ENCODE results near the gene ACOXL.

The ACOXL gene

DNA sequence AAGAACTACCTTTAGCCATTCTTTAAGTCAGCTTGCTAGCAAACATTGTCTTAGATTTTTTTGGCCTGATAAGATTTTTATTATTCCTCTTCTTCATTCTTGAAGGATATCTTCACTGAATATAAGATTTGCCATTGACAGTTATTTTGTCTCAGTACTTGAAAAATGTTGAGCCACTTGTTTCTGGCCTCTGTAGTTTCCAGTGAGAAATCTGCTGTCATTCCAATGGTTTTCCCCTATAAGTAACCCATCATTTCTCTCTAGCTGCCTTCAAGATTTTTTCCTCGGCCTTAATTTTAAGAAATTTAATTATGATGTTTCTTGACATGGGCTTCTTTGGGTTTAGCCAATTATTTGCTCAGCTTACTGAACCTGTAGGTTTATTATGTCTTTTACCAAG, 32.6 kb downstream of the ACOXL start:
- DNase-seq: no peak

DNA sequence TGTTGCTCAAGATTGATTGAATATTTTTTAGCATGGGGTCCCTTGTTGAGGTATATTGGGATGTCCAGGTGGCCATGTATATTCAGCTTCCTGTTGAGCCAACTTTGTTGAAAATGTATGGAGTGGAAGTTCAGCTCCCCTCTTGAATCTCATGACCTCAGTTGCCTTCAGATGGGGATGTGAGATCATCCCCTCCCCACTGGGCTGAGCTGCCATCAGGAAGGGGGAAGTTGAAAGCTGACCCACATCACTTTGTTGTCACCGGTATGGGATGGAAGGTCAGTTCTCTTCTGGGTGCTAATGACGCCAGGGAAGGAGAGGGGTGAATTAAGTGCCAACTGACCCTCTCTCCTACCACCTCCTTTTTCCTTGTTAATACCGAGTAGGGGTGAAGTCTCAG, 33.9 kb downstream of the ACOXL start:
- DNase-seq: no peak

- DNase-seq: no peak
These were observed 36.2 kb downstream of the ACOXL start for GRCh38 chr2:110768591-110768990.

DNA sequence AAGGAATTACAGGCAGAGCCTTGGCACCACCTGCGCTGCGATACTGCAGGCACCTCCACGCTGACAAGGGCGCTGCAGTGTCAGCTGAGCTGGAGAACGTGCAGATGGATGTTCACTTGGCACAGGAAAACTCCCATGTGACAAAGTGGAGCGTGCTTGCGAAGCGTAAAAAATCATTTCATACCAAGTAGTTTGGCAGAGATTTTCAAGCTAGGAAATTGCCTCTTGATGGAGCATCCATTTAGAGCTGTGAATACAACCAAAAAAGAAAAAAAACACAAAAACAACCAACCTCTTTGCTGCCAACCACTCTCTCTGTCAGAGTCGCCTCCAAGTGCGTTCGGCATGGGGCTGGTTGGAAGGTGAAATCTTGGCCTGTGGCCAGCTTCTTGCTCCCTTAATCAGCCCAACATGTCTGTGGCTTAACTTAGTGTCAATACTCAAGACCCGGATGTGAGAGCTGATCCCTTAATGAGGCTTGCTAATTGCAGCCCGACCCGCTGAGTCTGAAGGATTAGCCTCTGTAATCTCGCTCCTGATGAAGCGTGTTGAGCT, 38.1 kb downstream of the ACOXL start:
- DNase-seq: peak; percentile 73

- no peak for DNase-seq
These were observed 38.6 kb downstream of the ACOXL start for GRCh38 chr2:110770959-110771431.

DNA sequence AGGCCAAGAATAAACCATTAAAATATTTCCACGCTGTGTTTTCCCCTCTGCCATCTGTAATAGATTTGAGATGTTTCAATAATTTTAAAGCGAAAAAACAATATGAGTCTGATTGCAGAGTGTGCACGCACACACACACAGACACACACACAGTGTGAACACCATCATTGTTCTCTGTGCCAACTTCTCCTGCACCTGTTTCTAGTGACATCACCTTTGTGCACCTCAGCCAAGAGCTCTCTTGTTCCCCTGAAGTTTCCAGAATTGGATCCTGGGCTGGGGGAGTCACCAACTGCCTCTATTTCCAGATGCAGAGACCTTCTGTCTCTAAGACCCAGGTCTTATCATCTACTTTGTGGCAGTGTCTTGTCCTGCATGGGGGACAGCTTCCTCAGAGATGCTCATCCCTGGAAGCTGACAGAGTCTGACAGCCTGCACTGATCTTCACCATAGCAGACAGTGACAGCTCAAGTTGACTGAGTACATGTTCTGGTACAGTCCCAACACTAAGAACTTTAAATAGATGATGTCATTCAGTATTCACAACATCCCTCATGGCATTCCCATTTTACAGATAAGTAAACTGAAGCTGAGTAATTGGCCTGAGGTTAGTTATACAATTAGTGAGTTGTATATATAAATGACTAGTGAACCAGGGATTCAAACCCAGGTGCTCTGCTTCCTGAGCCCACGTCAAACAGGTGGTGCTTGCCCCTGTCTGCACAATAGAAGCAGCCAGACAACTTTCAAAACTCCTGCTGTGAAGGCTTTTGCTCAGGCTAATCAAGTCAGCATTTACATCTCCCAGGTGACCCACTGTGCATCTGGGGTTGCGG, 39.4 kb downstream of the ACOXL start:
- DNase-seq: no peak

DNA sequence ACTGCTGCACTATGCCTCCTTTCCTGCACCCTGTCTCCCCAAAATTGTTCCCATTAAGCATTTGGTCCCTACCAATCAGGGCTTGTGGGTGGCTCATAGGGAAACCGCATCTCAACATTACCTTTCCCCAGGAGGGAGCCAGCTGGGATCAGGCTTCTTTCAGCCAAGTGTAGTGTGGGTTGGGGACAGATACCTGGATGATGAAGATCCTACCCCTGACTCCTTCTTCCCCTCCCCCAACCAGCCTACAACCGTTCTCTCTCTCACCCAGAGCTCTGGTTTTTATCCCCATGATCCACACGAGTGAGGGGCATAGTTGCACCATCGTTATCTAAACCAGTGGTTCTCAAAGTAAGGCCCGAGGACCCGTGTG, 40.0 kb downstream of the ACOXL start:
- no peak for DNase-seq

DNA sequence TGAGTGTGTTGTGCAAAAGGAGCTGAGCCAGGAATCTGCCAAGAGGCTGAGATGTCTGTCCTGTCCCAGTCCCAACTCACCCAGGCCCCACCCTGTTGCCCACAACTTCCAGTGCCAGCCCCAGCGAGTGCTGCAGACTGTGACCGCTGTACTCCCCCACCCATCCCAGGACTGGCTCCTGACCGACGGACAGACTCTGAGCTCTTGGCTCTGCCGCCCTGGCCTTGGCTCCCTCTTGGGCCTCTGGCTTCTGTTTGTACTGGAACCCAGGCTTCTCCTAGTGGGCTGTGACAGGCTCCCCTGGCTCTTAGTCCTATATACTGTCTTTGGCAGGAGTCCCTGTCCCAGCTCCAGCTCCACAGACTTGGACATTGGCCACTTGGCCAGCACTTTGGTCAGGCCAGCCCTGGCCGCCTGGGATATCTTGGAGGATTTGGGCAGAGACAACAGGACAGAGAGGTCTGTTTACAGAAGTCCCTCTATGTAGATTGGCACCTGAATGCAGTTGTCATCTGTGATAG, 41.1 kb downstream of the ACOXL start:
- no peak for DNase-seq

DNA sequence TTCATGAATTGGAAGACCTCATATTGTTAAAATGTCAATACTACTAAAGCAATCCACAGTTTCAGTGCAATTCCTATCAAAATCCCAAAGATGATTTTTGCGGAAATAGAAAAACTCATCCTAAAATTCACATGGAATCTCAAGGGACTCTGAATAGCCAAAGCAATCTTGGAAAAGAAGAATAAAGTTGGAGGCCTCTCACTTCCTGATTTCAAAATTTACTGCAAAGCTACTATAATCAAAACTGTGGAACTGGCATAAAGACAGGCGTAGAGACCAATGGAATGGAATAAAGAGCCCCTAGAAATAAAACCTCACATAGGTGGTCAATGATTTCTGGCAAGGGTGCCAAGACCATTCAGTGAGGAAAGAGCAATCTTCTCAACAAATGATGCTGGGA, 42.3 kb downstream of the ACOXL start:
- DNase-seq: no peak

GRCh38 chr2:110777531-110778311, 45.3 kb downstream of the ACOXL start:
- no peak for DNase-seq

- no peak for DNase-seq
These were observed 48.1 kb downstream of the ACOXL start for GRCh38 chr2:110780461-110780860.

- no peak for DNase-seq
These were observed 51.0 kb downstream of the ACOXL start for GRCh38 chr2:110783196-110783873.

- DNase-seq: no peak
These were observed 51.8 kb downstream of the ACOXL start for GRCh38 chr2:110784047-110784631.

DNA sequence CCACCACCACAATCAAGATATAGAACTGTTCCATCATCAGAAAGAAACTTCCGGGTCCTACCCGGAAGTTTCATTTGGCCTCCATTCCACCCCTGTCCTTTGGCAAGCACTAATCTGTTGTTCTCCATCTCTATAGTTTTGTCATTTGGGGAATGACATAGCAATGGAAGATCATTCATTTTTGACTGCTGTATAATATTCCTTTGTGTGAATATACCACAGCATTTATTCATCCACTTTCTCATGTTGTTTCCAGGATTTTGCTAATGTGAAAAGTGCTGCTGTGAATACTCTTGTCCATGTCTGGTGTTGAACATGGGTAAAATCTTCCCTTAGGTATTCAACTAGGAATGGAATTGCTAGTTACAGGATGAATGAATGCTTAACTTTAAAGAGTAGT, 53.1 kb downstream of the ACOXL start:
- DNase-seq: no peak

- DNase-seq: no peak
These were observed 56.6 kb downstream of the ACOXL start for GRCh38 chr2:110788976-110789375.

GRCh38 chr2:110789706-110790105, 57.3 kb downstream of the ACOXL start:
- DNase-seq: no peak

- no peak for DNase-seq
These were observed 58.5 kb downstream of the ACOXL start for GRCh38 chr2:110790907-110791306.

GRCh38 chr2:110791435-110791834, 59.1 kb downstream of the ACOXL start:
- no peak for DNase-seq

- DNase-seq: no peak
These were observed 60.7 kb downstream of the ACOXL start for GRCh38 chr2:110793034-110793433.

DNA sequence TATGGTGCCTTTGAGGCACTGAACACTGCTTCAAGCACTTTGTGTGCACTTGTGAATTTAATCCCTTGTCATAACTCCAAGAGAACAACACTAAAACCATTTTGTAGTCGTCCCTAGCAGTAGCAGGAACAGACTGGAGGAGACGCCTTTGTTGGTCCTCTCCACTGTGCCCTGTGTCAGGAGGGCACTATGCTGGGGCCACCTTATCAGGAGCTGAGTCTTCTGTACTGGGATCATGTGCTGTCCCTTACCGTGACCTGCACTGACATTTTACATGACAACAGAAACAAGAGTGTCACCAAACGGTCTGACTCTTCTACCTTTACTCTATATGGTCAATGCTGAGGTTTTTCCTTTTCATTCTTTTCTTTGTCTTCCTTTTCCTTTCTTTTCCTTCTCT, 62.0 kb downstream of the ACOXL start:
- DNase-seq: no peak

DNA sequence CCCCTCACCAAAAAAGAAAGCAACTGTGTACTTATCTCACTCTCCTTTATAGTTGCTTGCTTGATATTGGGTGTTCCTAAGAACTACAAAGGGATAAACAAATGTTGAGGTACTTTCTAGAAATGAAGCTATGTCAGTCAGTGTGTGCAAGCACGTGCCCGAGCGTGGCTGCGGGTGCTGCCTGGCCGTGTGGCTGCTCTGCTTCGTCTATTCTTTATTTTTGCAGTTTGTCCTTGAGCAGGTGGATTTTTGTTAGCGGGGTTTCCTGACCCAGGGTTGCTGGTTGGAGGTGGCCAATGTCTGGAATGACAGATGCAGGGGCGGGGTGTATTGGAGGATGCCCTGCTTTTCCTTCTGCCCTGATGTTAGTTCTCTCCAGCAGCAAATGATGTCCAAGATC, 62.6 kb downstream of the ACOXL start:
- DNase-seq: no peak

- no peak for DNase-seq
These were observed 64.4 kb downstream of the ACOXL start for GRCh38 chr2:110796716-110797301.

All from NCI-H2081 treated with DMSO at 0.1 percent for 48 hours (cell line).